GM21381 (cell line): Measurements from ENCODE around the gene DCLRE1B.

Experiments
- ATAC-seq: cut with Tn5 transposase; IDR thresholded peaks from one replicate; pipeline ENCODE4 v1.9.1; 2021; ENCODE audit warnings: mild to moderate bottlenecking, moderate library complexity; ENCODE audit not compliant: unreplicated experiment

DCLRE1B gene

GRCh38 chr1:113918243-113918642, 13.1 kb downstream of the DCLRE1B start:
- ATAC-seq, result no peak

GRCh38 chr1:113922957-113923356, 17.8 kb downstream of the DCLRE1B start:
- no peak for ATAC-seq

DNA sequence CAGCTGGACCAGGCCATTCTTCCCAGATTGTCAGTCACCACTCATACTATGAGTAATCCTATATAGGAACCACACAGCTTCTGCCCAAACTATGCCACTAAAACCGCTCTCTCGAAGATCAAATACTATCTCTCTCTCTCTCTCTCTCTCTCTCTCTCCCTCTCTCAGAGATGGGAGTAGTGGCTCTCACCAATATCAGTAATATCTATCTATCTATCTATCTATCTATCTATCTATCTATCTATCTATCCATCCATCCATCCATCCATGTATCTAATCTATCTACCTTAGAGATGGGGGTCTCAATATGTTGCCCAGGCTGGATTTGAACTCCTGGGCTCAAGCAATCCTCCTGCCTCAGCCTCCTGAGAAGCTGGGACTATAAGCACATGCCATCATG, 19.3 kb downstream of the DCLRE1B start:
- ATAC-seq, result no peak

DNA sequence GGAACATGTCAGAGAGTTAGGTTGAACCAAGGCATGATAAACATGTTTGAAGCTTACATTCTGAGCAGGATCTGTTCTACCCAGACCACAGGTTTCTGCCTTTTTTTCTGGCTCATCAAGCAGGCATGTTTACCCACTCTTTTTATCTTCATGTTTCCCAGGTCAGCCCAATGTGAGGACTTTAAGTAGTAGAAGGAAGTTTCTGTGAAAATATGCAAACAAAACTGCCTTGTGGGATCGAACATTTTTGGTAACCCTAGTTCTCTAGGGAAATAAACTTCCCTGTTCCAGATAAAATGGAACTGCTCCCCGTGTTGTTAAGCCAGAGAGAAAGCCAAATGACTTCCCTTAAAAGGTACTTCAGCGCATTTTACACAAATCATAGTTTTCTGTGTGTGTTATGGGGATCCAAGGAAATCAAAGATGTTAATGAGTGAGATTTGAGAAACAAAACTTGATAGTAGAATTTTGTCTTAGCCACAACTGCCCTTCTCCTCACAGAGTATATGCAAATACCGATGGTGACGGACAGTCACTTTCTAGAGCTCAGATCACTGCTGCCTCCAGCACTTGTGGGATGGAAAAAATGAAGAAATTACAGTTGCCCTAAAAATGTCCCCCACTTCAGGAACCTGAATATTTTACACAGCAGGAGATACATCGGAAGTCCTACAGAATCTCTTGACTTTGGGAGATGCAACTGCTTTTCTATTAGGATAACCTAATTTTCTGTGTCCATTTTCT, 23.2 kb downstream of the DCLRE1B start:
- no peak for ATAC-seq

DNA sequence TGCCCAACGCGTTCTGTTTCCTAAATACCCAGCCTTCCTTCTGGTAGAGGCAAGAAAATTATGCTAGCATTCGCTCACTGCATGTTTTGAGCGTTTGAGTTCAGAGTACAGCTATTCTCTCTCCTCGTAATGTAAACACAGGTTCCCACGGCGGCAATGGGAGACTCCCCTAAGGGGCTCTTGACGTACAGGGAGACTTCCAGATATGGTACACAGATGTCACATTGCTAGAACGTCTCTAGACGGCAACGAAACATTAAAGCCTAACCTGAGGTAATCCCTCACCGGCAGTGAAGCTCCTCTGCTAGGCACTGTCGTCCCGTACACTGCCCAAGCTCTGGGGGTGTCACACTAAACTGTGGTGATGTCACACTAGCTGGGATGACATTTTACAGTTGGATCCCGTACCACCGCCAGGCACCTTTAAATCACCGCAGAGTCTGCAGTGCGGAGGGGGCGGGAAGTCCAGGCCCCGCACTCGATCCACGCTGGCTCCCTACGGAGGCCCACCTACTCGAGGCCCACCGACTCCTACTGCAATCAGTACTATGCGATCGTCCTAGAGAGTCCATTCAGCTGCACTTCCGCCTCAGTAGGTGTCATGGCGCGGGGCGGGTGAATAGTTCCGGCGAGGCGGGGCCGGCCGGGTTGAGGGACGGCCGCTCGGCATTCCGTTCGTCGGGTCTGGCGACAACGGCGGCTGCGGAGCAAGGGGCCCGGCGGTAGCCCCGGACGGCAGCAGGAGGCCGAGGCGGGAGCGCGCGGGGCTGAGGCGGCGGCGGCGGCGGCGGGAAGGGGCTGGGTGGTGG, 24.0 kb downstream of the DCLRE1B start, which contains the start of gene HIPK1:
Gene HIPK1, plus strand, starts transcription at position 384 of the 809 bp plus-strand sequence.
- peak; percentile 66 for ATAC-seq

DNA sequence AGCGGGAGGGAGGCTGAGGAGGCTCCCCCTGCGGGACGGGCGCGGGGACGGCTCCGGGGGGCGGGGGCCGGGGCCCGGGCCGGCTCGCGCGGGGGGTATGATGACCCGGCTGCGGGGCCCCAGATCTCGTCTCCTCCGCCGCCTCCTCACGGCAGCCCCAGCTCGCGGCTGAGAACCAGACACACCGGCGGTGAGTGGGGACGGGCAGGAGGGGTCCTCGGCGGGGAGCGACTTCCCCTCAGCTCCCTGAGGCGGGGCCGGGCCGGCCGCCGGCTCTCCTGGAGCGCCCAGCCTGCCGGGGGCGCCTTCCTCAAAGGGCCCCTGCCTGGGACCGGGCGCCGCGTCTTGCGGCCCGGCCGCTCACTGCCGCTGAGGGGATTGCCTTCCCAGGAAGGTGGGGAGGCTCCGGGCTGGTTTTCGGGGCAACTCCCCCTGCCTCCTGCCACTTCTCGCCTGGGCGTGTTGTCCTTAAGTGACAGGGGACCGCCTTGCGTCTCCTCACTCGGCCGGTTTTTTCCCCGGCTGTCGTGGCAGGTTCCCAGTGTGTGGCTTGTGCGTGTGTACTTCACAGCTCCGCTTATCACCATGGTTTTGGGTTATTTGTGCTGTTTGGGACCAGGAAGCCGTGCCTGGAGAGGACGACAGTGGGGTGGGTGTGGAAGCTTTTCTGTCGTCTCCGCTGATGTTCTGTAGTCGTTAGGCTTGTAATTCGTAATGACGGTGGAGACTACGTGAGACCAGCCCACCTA, 24.8 kb downstream of the DCLRE1B start:
- ATAC-seq, result peak; percentile 33

DNA sequence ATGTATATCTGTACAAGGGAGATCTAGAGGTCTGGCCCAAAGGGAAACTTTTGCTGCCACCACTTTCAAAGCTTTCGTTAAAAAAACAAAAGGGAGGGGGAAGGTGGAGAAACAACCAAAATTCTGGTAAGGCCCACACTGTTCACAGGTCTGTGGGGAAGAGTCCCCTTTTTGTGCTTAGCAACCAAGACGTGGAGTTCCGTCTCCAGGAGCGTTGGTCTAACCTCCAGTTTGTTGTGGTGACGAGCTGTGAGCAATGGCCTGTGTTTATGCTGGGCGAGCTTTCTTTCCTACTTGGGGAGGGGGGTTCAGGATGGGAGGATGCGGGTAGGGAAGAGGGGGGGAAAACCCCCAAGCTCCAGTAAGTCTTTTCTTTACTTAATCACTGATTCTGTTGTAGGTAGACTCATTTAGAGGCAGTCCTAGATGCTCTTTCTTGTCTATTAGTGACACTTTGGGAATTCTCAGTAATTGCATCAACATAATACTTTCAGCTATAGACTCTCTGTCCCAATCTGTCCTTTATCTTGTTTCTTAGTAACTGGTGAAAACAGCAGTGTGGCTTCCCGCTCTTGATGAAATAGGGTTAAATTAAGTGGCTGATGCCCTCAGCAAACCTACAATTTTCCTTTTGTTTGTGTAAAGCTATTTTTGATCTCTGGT, 25.5 kb downstream of the DCLRE1B start:
- ATAC-seq, result peak; percentile 21

DNA sequence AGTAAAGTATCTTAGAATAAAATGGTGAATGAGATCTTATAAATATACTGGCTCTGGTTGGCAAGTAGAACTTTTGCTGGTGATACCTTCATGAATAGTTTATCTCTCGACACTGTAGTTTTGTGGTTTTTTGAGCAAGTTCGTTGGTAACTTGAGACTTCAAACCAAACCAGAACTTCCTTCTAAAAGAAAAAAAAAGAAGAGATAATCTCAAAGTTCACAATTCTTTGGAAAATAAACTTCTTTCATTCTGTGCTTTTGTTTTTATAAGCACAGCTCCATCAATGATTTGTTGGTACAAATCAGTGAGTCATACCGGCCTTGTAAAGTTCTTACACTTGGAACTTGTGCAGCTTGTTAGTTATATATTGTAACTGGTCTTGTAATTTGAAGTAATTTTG, 26.3 kb downstream of the DCLRE1B start:
- ATAC-seq, result no peak

DNA sequence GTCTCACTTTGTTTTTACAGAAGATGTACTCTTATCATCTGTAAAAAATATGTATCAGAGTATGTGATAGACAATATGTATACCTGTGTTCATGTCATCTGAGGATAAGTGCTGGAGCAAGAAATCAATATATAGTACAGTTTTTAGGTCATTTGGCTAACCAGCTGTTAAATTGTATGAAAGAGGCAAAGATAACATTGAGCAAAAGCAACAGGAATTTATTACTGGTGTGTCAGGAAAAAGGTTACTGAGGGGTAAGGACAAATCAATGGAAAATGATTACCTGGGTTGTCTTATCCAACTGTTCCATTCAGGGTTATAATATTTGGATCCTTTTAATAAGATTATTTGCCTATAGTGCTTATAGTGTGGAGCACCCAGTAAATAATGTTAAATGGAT, 28.9 kb downstream of the DCLRE1B start:
- ATAC-seq, result no peak

- ATAC-seq, result no peak
Observed at GRCh38 chr1:113934511-113935055, 29.5 kb downstream of the DCLRE1B start.

DNA sequence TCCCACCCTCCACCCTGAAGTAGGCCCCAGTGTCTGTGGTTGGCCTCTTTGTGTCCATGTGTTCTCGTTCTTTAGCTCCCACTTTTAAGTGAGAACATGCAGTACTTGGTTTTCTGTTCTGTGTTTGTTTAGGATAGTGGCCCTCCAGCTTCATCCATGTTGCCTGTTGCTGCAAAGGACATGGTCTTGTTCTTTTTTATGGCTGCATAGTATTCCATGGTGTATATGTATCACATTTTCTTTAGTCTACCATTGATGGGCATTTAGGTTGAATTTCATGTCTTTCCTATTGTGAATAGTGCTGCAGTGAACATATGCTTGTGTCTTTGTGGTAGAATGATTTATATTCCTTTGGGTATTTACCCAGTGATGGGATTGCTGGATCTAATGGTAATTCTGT, 30.1 kb downstream of the DCLRE1B start:
- ATAC-seq, result no peak

- ATAC-seq, result no peak
Observed at GRCh38 chr1:113935970-113936369, 30.8 kb downstream of the DCLRE1B start.

- no peak for ATAC-seq
Observed at GRCh38 chr1:113937146-113937545, 32.0 kb downstream of the DCLRE1B start.

GRCh38 chr1:113938192-113938591, 33.1 kb downstream of the DCLRE1B start:
- ATAC-seq, result no peak

- no peak for ATAC-seq
Observed at GRCh38 chr1:113940365-113941244, 35.5 kb downstream of the DCLRE1B start.

- ATAC-seq, result no peak
Observed at GRCh38 chr1:113941245-113941559, 36.1 kb downstream of the DCLRE1B start.

DNA sequence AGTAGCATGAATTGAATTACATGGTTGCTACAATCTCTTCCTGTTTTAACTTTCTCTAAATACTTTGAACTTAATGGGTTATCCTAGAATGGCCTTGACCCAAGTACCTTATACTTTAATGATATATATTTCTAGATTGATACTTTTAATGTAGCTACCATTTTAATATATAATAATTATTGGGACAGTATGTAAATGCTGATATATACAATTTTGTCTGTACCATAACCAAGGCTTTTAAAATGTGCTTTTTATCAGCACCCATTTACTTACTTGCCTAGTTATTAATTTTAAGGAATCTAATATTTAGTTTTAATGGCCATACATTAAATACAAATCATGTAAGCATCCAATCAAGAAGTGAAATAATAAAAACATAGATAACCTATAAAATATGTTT, 37.4 kb downstream of the DCLRE1B start:
- ATAC-seq, result no peak

DNA sequence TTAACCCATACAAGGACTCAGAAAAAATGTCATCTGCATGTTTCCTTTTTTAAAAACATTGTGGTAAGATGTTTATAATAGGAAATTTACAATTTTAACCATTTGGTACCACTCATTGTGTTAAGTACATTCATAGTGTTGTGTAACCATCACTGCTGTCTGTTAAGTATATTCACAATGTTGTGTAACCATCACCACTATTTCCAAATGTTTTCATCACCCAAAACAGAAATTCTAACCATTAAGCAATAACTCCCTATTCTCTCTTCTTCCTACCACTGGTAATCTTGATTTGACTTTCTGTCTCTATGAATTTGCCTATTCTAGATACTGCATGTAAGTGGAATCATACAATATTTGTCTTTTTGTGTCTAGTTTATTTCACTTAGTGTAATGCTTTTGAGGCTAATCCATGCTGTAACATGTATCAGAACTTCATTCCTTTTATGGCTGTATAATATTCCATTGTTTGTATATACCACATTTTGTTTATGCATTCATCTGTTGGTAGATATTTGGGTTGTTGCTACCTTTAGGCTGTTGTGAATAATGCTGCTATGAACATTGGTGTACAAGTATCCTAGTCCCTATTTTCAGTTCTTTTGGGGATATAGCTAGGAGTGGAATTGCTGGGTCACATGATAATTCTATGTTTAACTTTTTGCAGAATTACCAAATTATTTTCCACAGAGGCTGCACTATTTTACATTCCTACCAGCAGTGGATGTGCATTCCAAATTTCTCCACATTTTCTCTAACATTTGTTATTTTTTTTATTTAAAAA, 38.1 kb downstream of the DCLRE1B start:
- ATAC-seq, result no peak

GRCh38 chr1:113945329-113945728, 40.2 kb downstream of the DCLRE1B start:
- no peak for ATAC-seq
